HEK293 (cell line): ENCODE results near the gene ZNF540.

Experiments used
- CTCF ChIP-seq: fragments of 450-650 bp; formaldehyde crosslinking; IDR thresholded peaks from 2 replicates; pipeline ENCODE4 v1.5.1; 2016; ENCODE audit warnings: missing biosample characterization, missing genetic modification characterization
- ELK4 ChIP-seq: IDR thresholded peaks from 2 replicates; pipeline ENCODE4 v1.6.1; 2011; ENCODE audit warnings: mild to moderate bottlenecking, low read depth, low read length, borderline replicate concordance
- INSM2 ChIP-seq: fragments of 450-650 bp; formaldehyde crosslinking; IDR thresholded peaks from 2 replicates; pipeline ENCODE4 v1.5.1; 2016; ENCODE audit warnings: missing biosample characterization, missing genetic modification characterization
- MZF1 ChIP-seq: fragments of 450-650 bp; formaldehyde crosslinking; IDR thresholded peaks from 2 replicates; pipeline ENCODE4 v1.5.1; 2017; ENCODE audit warnings: missing biosample characterization, missing genetic modification characterization, borderline replicate concordance
- ZBTB1 ChIP-seq: fragments of 450-650 bp; formaldehyde crosslinking; IDR thresholded peaks from 2 replicates; pipeline ENCODE4 v1.5.1; 2016; ENCODE audit warnings: missing biosample characterization, missing genetic modification characterization
- ZBTB10 ChIP-seq: fragments of 450-650 bp; formaldehyde crosslinking; IDR thresholded peaks from 2 replicates; pipeline ENCODE4 v1.5.1; 2016; ENCODE audit warnings: missing biosample characterization, missing genetic modification characterization
- ZBTB44 ChIP-seq: fragments of 450-650 bp; IDR thresholded peaks from 2 replicates; pipeline ENCODE4 v1.5.1; 2018; ENCODE audit warnings: missing biosample characterization, mild to moderate bottlenecking, missing genetic modification characterization
- ZBTB7A ChIP-seq: fragments of 450-650 bp; formaldehyde crosslinking; IDR thresholded peaks from 2 replicates; pipeline ENCODE4 v1.5.1; 2016; ENCODE audit warnings: low read depth, missing biosample characterization, missing genetic modification characterization
- ZNF112 ChIP-seq: fragments of 450-650 bp; formaldehyde crosslinking; IDR thresholded peaks from 2 replicates; pipeline ENCODE4 v1.5.0; 2017; ENCODE audit warnings: missing biosample characterization, missing genetic modification characterization
- ZNF133 ChIP-seq: fragments of 450-650 bp; formaldehyde crosslinking; IDR thresholded peaks from 2 replicates; pipeline ENCODE4 v1.5.1; 2016; ENCODE audit warnings: missing biosample characterization, missing genetic modification characterization
- ZNF138 ChIP-seq: fragments of 450-650 bp; formaldehyde crosslinking; IDR thresholded peaks from 2 replicates; pipeline ENCODE4 v1.5.1; 2016; ENCODE audit warnings: missing biosample characterization, missing genetic modification characterization, borderline replicate concordance
- ZNF146 ChIP-seq: fragments of 450-650 bp; formaldehyde crosslinking; IDR thresholded peaks from 2 replicates; pipeline ENCODE4 v1.5.1; 2016; ENCODE audit warnings: missing biosample characterization, missing genetic modification characterization
- ZNF169 ChIP-seq: fragments of 450-650 bp; formaldehyde crosslinking; IDR thresholded peaks from 2 replicates; pipeline ENCODE4 v1.5.1; 2016; ENCODE audit warnings: missing biosample characterization, missing genetic modification characterization
- ZNF214 ChIP-seq: fragments of 450-650 bp; formaldehyde crosslinking; IDR thresholded peaks from 2 replicates; pipeline ENCODE4 v1.5.1; 2017; ENCODE audit warnings: missing biosample characterization, mild to moderate bottlenecking, missing genetic modification characterization, borderline replicate concordance
- ZNF24 ChIP-seq: fragments of 450-650 bp; formaldehyde crosslinking; IDR thresholded peaks from 2 replicates; pipeline ENCODE4 v1.5.1; 2016; ENCODE audit warnings: missing biosample characterization, missing genetic modification characterization
- ZNF280C ChIP-seq: fragments of 450-650 bp; formaldehyde crosslinking; IDR thresholded peaks from 2 replicates; pipeline ENCODE4 v1.5.1; 2016; ENCODE audit warnings: missing biosample characterization, missing genetic modification characterization
- ZNF292 ChIP-seq: fragments of 450-650 bp; formaldehyde crosslinking; IDR thresholded peaks from 2 replicates; pipeline ENCODE4 v1.5.1; 2016; ENCODE audit warnings: low read depth, missing biosample characterization, missing genetic modification characterization, borderline replicate concordance
- ZNF350 ChIP-seq: fragments of 450-650 bp; formaldehyde crosslinking; IDR thresholded peaks from 2 replicates; pipeline ENCODE4 v1.5.0; 2017; ENCODE audit warnings: missing biosample characterization, mild to moderate bottlenecking, missing genetic modification characterization
- ZNF354C ChIP-seq: fragments of 450-650 bp; formaldehyde crosslinking; IDR thresholded peaks from 2 replicates; pipeline ENCODE4 v1.5.1; 2016; ENCODE audit warnings: missing biosample characterization, missing genetic modification characterization, low read depth, borderline replicate concordance
- ZNF433 ChIP-seq: fragments of 450-650 bp; formaldehyde crosslinking; IDR thresholded peaks from 2 replicates; pipeline ENCODE4 v1.5.1; 2016; ENCODE audit warnings: missing biosample characterization, missing genetic modification characterization, low read depth
- ZNF510 ChIP-seq: fragments of 450-650 bp; formaldehyde crosslinking; IDR thresholded peaks from 2 replicates; pipeline ENCODE4 v1.5.1; 2018; ENCODE audit warnings: mild to moderate bottlenecking, missing genetic modification characterization, missing biosample characterization; ENCODE audit not compliant: insufficient replicate concordance
- ZNF529 ChIP-seq: fragments of 450-650 bp; formaldehyde crosslinking; IDR thresholded peaks from 2 replicates; pipeline ENCODE4 v1.5.1; 2017; ENCODE audit warnings: missing genetic modification characterization, missing biosample characterization; ENCODE audit not compliant: insufficient replicate concordance
- ZNF544 ChIP-seq: fragments of 450-650 bp; formaldehyde crosslinking; IDR thresholded peaks from 2 replicates; pipeline ENCODE4 v1.5.0; 2017; ENCODE audit warnings: missing biosample characterization, missing genetic modification characterization
- ZNF658 ChIP-seq: fragments of 450-650 bp; formaldehyde crosslinking; IDR thresholded peaks from 2 replicates; pipeline ENCODE4; 2016; ENCODE audit warnings: missing biosample characterization, missing genetic modification characterization
- ZSCAN18 ChIP-seq: fragments of 450-650 bp; formaldehyde crosslinking; IDR thresholded peaks from 2 replicates; pipeline ENCODE4 v1.5.1; 2016; ENCODE audit warnings: missing biosample characterization, missing genetic modification characterization

ZNF540 gene

GRCh38 chr19:37654629-37655300, 60.1 kb downstream of the ZNF540 start (continued):
- TF ChIP-seq INSM2 (tag by site-specific recombination), result peak; percentile 53; the same call in 1 of the 2 replicates
- no peak for TF ChIP-seq ZNF214 (tag by site-specific recombination)
- TF ChIP-seq ZNF529, result no peak
- no peak for TF ChIP-seq ZNF433 (tag by site-specific recombination)
- no peak for TF ChIP-seq ZNF510 (tag by site-specific recombination)
- TF ChIP-seq ZNF169 (tag by site-specific recombination), result no peak; the same call in 1 of the 2 replicates
- no peak; the same call in 1 of the 2 replicates for TF ChIP-seq MZF1 (tag by site-specific recombination)
- peak; percentile 46 for TF ChIP-seq ZBTB10
- no peak for TF ChIP-seq ELK4
- TF ChIP-seq ZNF350, result no peak
- TF ChIP-seq ZNF280C, result no peak
- 0 out of 2 replicates have a peak, but pooled peaks have one; percentile 43 for TF ChIP-seq ZNF146 (tag by site-specific recombination)
- TF ChIP-seq ZNF658 (tag by site-specific recombination), result no peak
- no peak for TF ChIP-seq ZSCAN18 (tag by site-specific recombination)
- TF ChIP-seq CTCF (tag by site-specific recombination), result peak; percentile 32; the same call in 1 of the 2 replicates
- no peak for TF ChIP-seq ZNF138 (tag by site-specific recombination)
- TF ChIP-seq ZNF292, result no peak
- TF ChIP-seq ZNF354C (tag by site-specific recombination), result 0 out of 2 replicates have a peak, but pooled peaks have one; percentile 29
- TF ChIP-seq ZBTB1 (tag by site-specific recombination), result no peak
- TF ChIP-seq ZNF112 (tag by site-specific recombination), result no peak
- TF ChIP-seq ZNF24, result no peak; the same call in 1 of the 2 replicates
- peak; percentile 19; the same call in 1 of the 2 replicates for TF ChIP-seq ZBTB7A (tag by site-specific recombination)
- no peak for TF ChIP-seq ZBTB44 (tag by site-specific recombination)
- peak; percentile 38; the same call in 1 of the 2 replicates for TF ChIP-seq ZNF133 (tag by site-specific recombination)
- TF ChIP-seq ZNF544, result no peak
